Measurements from ENCODE around the gene RPE65. TPM values are rescaled to one million over a fixed set of nuclear protein-coding genes. Genes with fewer than 3 reads are reported as not detected.
"Not testable (repeated sequence)": the region's sequence is repeated elsewhere in the genome, so short reads cannot be mapped to it uniquely, and the experiment has no call there.

The RPE65 gene
- total RNA-seq, 2 experiments from 2014 or later = not detected

GRCh38 chr1:68442822-68443556, 6.8 kb downstream of the RPE65 start:
- H3K9me3 Mint-ChIP-seq = no peaks in the 10 kb centered on the region
- peaks cover 1% of the 10 kb centered on the region for H3K27me3 Mint-ChIP-seq
- CTCF ChIA-PET = interaction anchor here (0.6 to 2.6 kb wide), 6 partner anchors 13 to 677 kb away, joined by 3 to 13 read pairs (median 3); no protein-coding TSS in a partner anchor
- DNase-seq = peak; percentile 9
- H3K27ac Mint-ChIP-seq = no peak overlapping the region
- intact Hi-C loops (cut with micrococcal nuclease) = loop anchor here (2.0 kb wide), 1 partner anchor 322 kb away; no protein-coding TSS in a partner anchor
- H3K4me3 Mint-ChIP-seq = no peak overlapping the region
- POLR2A ChIA-PET = no interaction called here
- no peaks in the 10 kb centered on the region for H3K4me1 Mint-ChIP-seq (ENCODE audit: low read depth)
- no peaks in the 10 kb centered on the region for H3K36me3 Mint-ChIP-seq

GRCh38 chr1:68442006-68442405, 7.7 kb downstream of the RPE65 start:
- H3K27ac Mint-ChIP-seq = no peak overlapping the region
- ChIA-PET CTCF (interaction anchor here (0.8 to 2.6 kb wide), 3 partner anchors 12 to 322 kb away, joined by 3 to 13 read pairs (median 3); no protein-coding TSS in a partner anchor), POLR2A (no interaction called here)
- peaks cover 1% of the 10 kb centered on the region for H3K27me3 Mint-ChIP-seq
- H3K4me1 Mint-ChIP-seq (ENCODE audit: low read depth) = no peaks in the 10 kb centered on the region
- DNase-seq = no peak
- no peak overlapping the region for H3K4me3 Mint-ChIP-seq
- H3K9me3 Mint-ChIP-seq = no peaks in the 10 kb centered on the region
- intact Hi-C loops (cut with micrococcal nuclease) = loop anchor here (2.0 kb wide), 1 partner anchor 321 kb away; no protein-coding TSS in a partner anchor
- no peaks in the 10 kb centered on the region for H3K36me3 Mint-ChIP-seq

GRCh38 chr1:68438310-68438709, 11.4 kb downstream of the RPE65 start:
- ChIA-PET CTCF (no interaction called here), POLR2A (no interaction called here)
- H3K27ac Mint-ChIP-seq = no peak overlapping the region

GRCh38 chr1:68433395-68433794, 16.4 kb downstream of the RPE65 start:
- Mint-ChIP-seq H3K36me3 (no peaks in the 10 kb centered on the region), H3K27ac (no peak overlapping the region), H3K4me1 (ENCODE audit: low read depth) (no peaks in the 10 kb centered on the region), H3K4me3 (no peak overlapping the region), H3K9me3 (no peaks in the 10 kb centered on the region), H3K27me3 (no peaks in the 10 kb centered on the region)
- POLR2A ChIA-PET = no interaction called here
- CTCF ChIA-PET = no interaction called here
- intact Hi-C loops (cut with micrococcal nuclease) = no loop called here
- no peak for DNase-seq

More at GRCh38 chr1:68438310-68438709, 11.4 kb downstream of the RPE65 start:
- no peaks in the 10 kb centered on the region for H3K27me3 Mint-ChIP-seq
- intact Hi-C loops (cut with micrococcal nuclease) = no loop called here
- H3K36me3 Mint-ChIP-seq = no peaks in the 10 kb centered on the region
- no peaks in the 10 kb centered on the region for H3K4me1 Mint-ChIP-seq (ENCODE audit: low read depth)
- no peak overlapping the region for H3K4me3 Mint-ChIP-seq
- H3K9me3 Mint-ChIP-seq = no peaks in the 10 kb centered on the region
- no peak for DNase-seq

GRCh38 chr1:68431076-68431475, 18.7 kb downstream of the RPE65 start:
- Mint-ChIP-seq H3K27ac (no peak overlapping the region), H3K4me3 (no peak overlapping the region), H3K4me1 (ENCODE audit: low read depth) (no peaks in the 10 kb centered on the region), H3K36me3 (no peaks in the 10 kb centered on the region), H3K9me3 (no peaks in the 10 kb centered on the region), H3K27me3 (no peaks in the 10 kb centered on the region)
- ChIA-PET POLR2A (no interaction called here), CTCF (interaction anchor here (1.1 kb wide), 1 partner anchor 11 kb away, joined by 3 read pairs; no protein-coding TSS in a partner anchor)
- intact Hi-C loops (cut with micrococcal nuclease) = no loop called here
- no peak for DNase-seq

- no peaks in the 10 kb centered on the region for H3K9me3 Mint-ChIP-seq
- intact Hi-C loops (cut with micrococcal nuclease) = no loop called here
- no peaks in the 10 kb centered on the region for H3K36me3 Mint-ChIP-seq
- no peaks in the 10 kb centered on the region for H3K27me3 Mint-ChIP-seq
- H3K4me3 Mint-ChIP-seq = no peak overlapping the region
- H3K27ac Mint-ChIP-seq = no peak overlapping the region
- DNase-seq = no peak
- ChIA-PET CTCF (no interaction called here), POLR2A (no interaction called here)
- H3K4me1 Mint-ChIP-seq (ENCODE audit: low read depth) = no peaks in the 10 kb centered on the region
These were observed 20.4 kb downstream of the RPE65 start for GRCh38 chr1:68429233-68429808.

- H3K9me3 Mint-ChIP-seq = no peaks in the 10 kb centered on the region
- ChIA-PET CTCF (no interaction called here), POLR2A (no interaction called here)
- no peak overlapping the region for H3K4me3 Mint-ChIP-seq
- H3K27me3 Mint-ChIP-seq = no peaks in the 10 kb centered on the region
- no peaks in the 10 kb centered on the region for H3K4me1 Mint-ChIP-seq (ENCODE audit: low read depth)
- DNase-seq = no peak
- intact Hi-C loops (cut with micrococcal nuclease) = no loop called here
- H3K27ac Mint-ChIP-seq = no peak overlapping the region
- no peaks in the 10 kb centered on the region for H3K36me3 Mint-ChIP-seq
These were observed 23.2 kb downstream of the RPE65 start for GRCh38 chr1:68426594-68426993.

- no peak overlapping the region for H3K4me3 Mint-ChIP-seq
- CTCF ChIA-PET = no interaction called here
- H3K27me3 Mint-ChIP-seq = no peaks in the 10 kb centered on the region
- intact Hi-C loops (cut with micrococcal nuclease) = no loop called here
- no peaks in the 10 kb centered on the region for H3K9me3 Mint-ChIP-seq
- no peak overlapping the region for H3K27ac Mint-ChIP-seq
- POLR2A ChIA-PET = no interaction called here
- no peak for DNase-seq
- no peaks in the 10 kb centered on the region for H3K4me1 Mint-ChIP-seq (ENCODE audit: low read depth)
- no peaks in the 10 kb centered on the region for H3K36me3 Mint-ChIP-seq
These were observed 28.4 kb downstream of the RPE65 start for GRCh38 chr1:68421350-68421749.

- Mint-ChIP-seq H3K9me3 (no peaks in the 10 kb centered on the region), H3K27me3 (no peaks in the 10 kb centered on the region), H3K4me3 (no peak overlapping the region), H3K4me1 (ENCODE audit: low read depth) (no peaks in the 10 kb centered on the region), H3K36me3 (no peaks in the 10 kb centered on the region), H3K27ac (no peak overlapping the region)
- intact Hi-C loops (cut with micrococcal nuclease) = no loop called here
- ChIA-PET POLR2A (no interaction called here), CTCF (no interaction called here)
- DNase-seq = no peak
These were observed 40.3 kb downstream of the RPE65 start for GRCh38 chr1:68409426-68409825.

- Mint-ChIP-seq H3K9me3 (no peaks in the 10 kb centered on the region), H3K36me3 (no peaks in the 10 kb centered on the region), H3K4me1 (ENCODE audit: low read depth) (no peaks in the 10 kb centered on the region), H3K27ac (no peak overlapping the region), H3K27me3 (peaks cover 2% of the 10 kb centered on the region), H3K4me3 (no peak overlapping the region)
- POLR2A ChIA-PET = no interaction called here
- DNase-seq = no peak
- CTCF ChIA-PET = no interaction called here
- intact Hi-C loops (cut with micrococcal nuclease) = no loop called here
These were observed 48.2 kb downstream of the RPE65 start for GRCh38 chr1:68401506-68401905.

- H3K9me3 Mint-ChIP-seq; H3K27me3 Mint-ChIP-seq; intact Hi-C loops (cut with micrococcal nuclease); DNase-seq; H3K4me1 Mint-ChIP-seq (ENCODE audit: low read depth); H3K36me3 Mint-ChIP-seq; POLR2A ChIA-PET; H3K4me3 Mint-ChIP-seq; H3K27ac Mint-ChIP-seq; CTCF ChIA-PET: not testable (repeated sequence)
These were observed 54.2 kb downstream of the RPE65 start for GRCh38 chr1:68395575-68395974.

GRCh38 chr1:68392474-68392873, 57.3 kb downstream of the RPE65 start:
- intact Hi-C loops (cut with micrococcal nuclease); H3K9me3 Mint-ChIP-seq; H3K36me3 Mint-ChIP-seq; POLR2A ChIA-PET; CTCF ChIA-PET; H3K4me1 Mint-ChIP-seq (ENCODE audit: low read depth); H3K27ac Mint-ChIP-seq; DNase-seq; H3K4me3 Mint-ChIP-seq; H3K27me3 Mint-ChIP-seq: not testable (repeated sequence)
